ENCODE measurements around the gene ZCCHC7.

The ZCCHC7 gene

GRCh38 chr9:37342493-37342892 is 222.1 kb downstream of the ZCCHC7 start:
- no peak for FAIRE-seq

- FAIRE-seq: no peak
Observed at GRCh38 chr9:37342895-37343294, 222.5 kb downstream of the ZCCHC7 start.

GRCh38 chr9:37343724-37344123 is 223.3 kb downstream of the ZCCHC7 start:
- FAIRE-seq: no peak

GRCh38 chr9:37345038-37345437 is 224.7 kb downstream of the ZCCHC7 start:
- no peak for FAIRE-seq

GRCh38 chr9:37348917-37349316 is 228.5 kb downstream of the ZCCHC7 start:
- no peak for FAIRE-seq

GRCh38 chr9:37350486-37351190 is 230.3 kb downstream of the ZCCHC7 start:
- no peak for FAIRE-seq

GRCh38 chr9:37353791-37354190 is 233.4 kb downstream of the ZCCHC7 start:
- no peak for FAIRE-seq

GRCh38 chr9:37362430-37362829 is 242.1 kb downstream of the ZCCHC7 start:
- no peak for FAIRE-seq

GRCh38 chr9:37363124-37363523 is 242.8 kb downstream of the ZCCHC7 start:
- no peak for FAIRE-seq

- FAIRE-seq: no peak
Observed at GRCh38 chr9:37364136-37364535, 243.8 kb downstream of the ZCCHC7 start.

GRCh38 chr9:37364751-37365360 is 244.5 kb downstream of the ZCCHC7 start:
- FAIRE-seq: no peak

GRCh38 chr9:37369671-37370070 is 249.3 kb downstream of the ZCCHC7 start:
- FAIRE-seq: no peak

- FAIRE-seq: no peak
Observed at GRCh38 chr9:37370282-37370681, 249.9 kb downstream of the ZCCHC7 start.

- no peak for FAIRE-seq
Observed at GRCh38 chr9:37370968-37371563, 250.7 kb downstream of the ZCCHC7 start.

GRCh38 chr9:37371565-37372464 is 251.4 kb downstream of the ZCCHC7 start:
- FAIRE-seq: no peak

GRCh38 chr9:37372839-37373238 is 252.5 kb downstream of the ZCCHC7 start:
- FAIRE-seq: no peak

GRCh38 chr9:37373621-37374020 is 253.2 kb downstream of the ZCCHC7 start:
- no peak for FAIRE-seq

- no peak for FAIRE-seq
Observed at GRCh38 chr9:37374892-37375291, 254.5 kb downstream of the ZCCHC7 start.

- no peak for FAIRE-seq
Observed at GRCh38 chr9:37377688-37378612, 257.6 kb downstream of the ZCCHC7 start.

- no peak for FAIRE-seq
Observed at GRCh38 chr9:37378613-37379004, 258.2 kb downstream of the ZCCHC7 start.

- FAIRE-seq: no peak
Observed at GRCh38 chr9:37379835-37380234, 259.5 kb downstream of the ZCCHC7 start.

GRCh38 chr9:37380570-37380969 is 260.2 kb downstream of the ZCCHC7 start:
- FAIRE-seq: no peak

Data from colon (tissue), 2 donors.